GM23338 (cell line): ENCODE data around the gene WDR20. TPM values are rescaled to one million over a fixed set of nuclear protein-coding genes. Genes with fewer than 3 reads are reported as not detected.

Experiments
- ATAC-seq: fragments of 200-7000 bp; cut with Tn5 transposase; 3 replicates; pipeline ENCODE4 v1.9.1; 2020
- DNase-seq: peaks from one replicate; pipeline ENCODE4 v3.0.0-alpha.2; 2015; ENCODE audit warnings: low spot score
- H2AFZ ChIP-seq: fragments of 200-600 bp; sonication (generic); 2 replicates; pipeline ENCODE4 v1.8.0; 2016; ENCODE audit warnings: antibody characterized with exemption, mild to moderate bottlenecking, moderate library complexity
- H3F3A ChIP-seq: fragments of 200-600 bp; sonication (generic); replicated peaks from 2 replicates; pipeline ENCODE4 v1.8.0; 2017; ENCODE audit warnings: antibody characterized with exemption, mixed run types, low read depth
- H3K27ac ChIP-seq: fragments of 200-600 bp; sonication (generic); 2 replicates; pipeline ENCODE4 v1.6.1; 2016; ENCODE audit warnings: low read depth
- H3K27me3 ChIP-seq: fragments of 200-600 bp; sonication (generic); 2 replicates; pipeline ENCODE4 v1.8.0; 2016; ENCODE audit warnings: mild to moderate bottlenecking, mixed run types, moderate library complexity; ENCODE audit not compliant: insufficient read depth
- H3K36me3 ChIP-seq: fragments of 200-600 bp; sonication (generic); 2 replicates; pipeline ENCODE4 v1.8.0; 2016; ENCODE audit warnings: mild to moderate bottlenecking; ENCODE audit not compliant: insufficient read depth
- H3K4me1 ChIP-seq: fragments of 200-600 bp; sonication (generic); 2 replicates; pipeline ENCODE4 v1.8.0; 2016; ENCODE audit warnings: mild to moderate bottlenecking, moderate library complexity; ENCODE audit not compliant: insufficient read depth
- H3K4me2 ChIP-seq: fragments of 200-600 bp; sonication (generic); 2 replicates; pipeline ENCODE4 v1.7.1; 2017; ENCODE audit warnings: mixed run types
- H3K4me3 ChIP-seq: fragments of 200-600 bp; sonication (generic); 2 replicates; pipeline ENCODE4 v1.6.1; 2016; ENCODE audit warnings: mixed run types
- H3K79me2 ChIP-seq: fragments of 200-600 bp; sonication (generic); replicated peaks from 2 replicates; pipeline ENCODE4 v1.8.0; 2017; ENCODE audit warnings: mild to moderate bottlenecking; ENCODE audit not compliant: insufficient read depth
- H3K9me2 ChIP-seq: fragments of 200-600 bp; sonication (generic); 2 replicates; pipeline ENCODE4 v1.8.0; 2017; ENCODE audit not compliant: insufficient read depth
- H4K20me1 ChIP-seq: fragments of 200-600 bp; sonication (generic); replicated peaks from 2 replicates; pipeline ENCODE4 v1.8.0; 2017; ENCODE audit warnings: mild to moderate bottlenecking; ENCODE audit not compliant: insufficient read depth
- H3K27ac Mint-ChIP-seq: 2 replicates; pipeline ENCODE4 v1.8.0; 2020; ENCODE audit warnings: inconsistent platforms, mild to moderate bottlenecking, moderate library complexity, mixed read lengths
- H3K27me3 Mint-ChIP-seq: 3 replicates; pipeline ENCODE4 v1.8.0; 2022; ENCODE audit warnings: low read depth, mild to moderate bottlenecking, moderate library complexity, mixed read lengths, inconsistent platforms; ENCODE audit not compliant: insufficient read depth, poor library complexity
- H3K36me3 Mint-ChIP-seq: 3 replicates; pipeline ENCODE4 v1.8.0; 2021; ENCODE audit warnings: low read depth, mild to moderate bottlenecking, inconsistent platforms, moderate library complexity, mixed read lengths
- H3K4me1 Mint-ChIP-seq: 3 replicates; pipeline ENCODE4 v1.8.0; 2020; ENCODE audit warnings: mild to moderate bottlenecking, inconsistent platforms, mixed read lengths
- H3K4me3 Mint-ChIP-seq: 3 replicates; pipeline ENCODE4 v1.8.0; 2021; ENCODE audit warnings: moderate library complexity, mild to moderate bottlenecking, inconsistent platforms, mixed read lengths
- H3K9me3 Mint-ChIP-seq: 3 replicates; pipeline ENCODE4 v1.8.0; 2020; ENCODE audit warnings: moderate library complexity, mild to moderate bottlenecking, inconsistent platforms, mixed read lengths
- EZH2 ChIP-seq: fragments of 200-600 bp; sonication (generic); IDR thresholded peaks from one replicate; pipeline ENCODE4 v1.8.0; 2017; ENCODE audit warnings: antibody characterized with exemption, mild to moderate bottlenecking, low read depth; ENCODE audit not compliant: unreplicated experiment
- EZH2phosphoT487 ChIP-seq: fragments of 200-600 bp; sonication (generic); IDR thresholded peaks from one replicate; pipeline ENCODE4 v1.8.1; 2018; ENCODE audit warnings: antibody characterized with exemption; ENCODE audit not compliant: unreplicated experiment
- NANOG ChIP-seq: IDR thresholded peaks from 2 replicates; pipeline ENCODE4 v1.6.1; 2016; ENCODE audit warnings: antibody characterized with exemption, borderline replicate concordance
- POLR2AphosphoS5 ChIP-seq: IDR thresholded peaks from 2 replicates; pipeline ENCODE4 v1.6.1; 2016; ENCODE audit warnings: antibody characterized with exemption, low read depth
- REST ChIP-seq: IDR thresholded peaks from one replicate; pipeline ENCODE4 v1.6.1; 2018; ENCODE audit warnings: antibody characterized with exemption; ENCODE audit not compliant: unreplicated experiment
- STAT1 ChIP-seq: IDR thresholded peaks from one replicate; pipeline ENCODE4 v1.6.1; 2016; ENCODE audit warnings: antibody characterized with exemption; ENCODE audit not compliant: unreplicated experiment
- ZNF331 ChIP-seq: fragments of 250-450 bp; sonication (Bioruptor Pico); IDR thresholded peaks from 2 replicates; pipeline ENCODE4 v1.5.0; 2020; ENCODE audit warnings: low read depth, mild to moderate bottlenecking, moderate library complexity
- polyA plus RNA-seq: library from polyadenylated mRNA; unstranded; fragments of >200 nt; fragmentation: Nextera tagmentation; extraction: Ambion mirVana; gene quantifications from 2 replicates; pipeline ENCODE4 v1.2.1, GENCODE V29; 2016
- total RNA-seq: library from RNA; depleted of rRNA; stranded (reverse); fragments of >200 nt; shearing (Covaris generic); gene quantifications from 2 replicates; pipeline ENCODE4 v1.2.3, GENCODE V29; 2014
- TF ChIP-seq, protein P1 (sequence below), 2 experiments: fragments of 200-600 bp in 1 of 2; sonication (generic) in 1 of 2; conservative IDR thresholded peaks; 2 replicates each; pipeline versions ENCODE4 v1.5.1 to v1.6.1; 2016 to 2017; ENCODE audit warnings: antibody characterized with exemption in 2 of 2, low read depth in 2 of 2, mild to moderate bottlenecking in 2 of 2, moderate library complexity in 1 of 2
- TF ChIP-seq, protein P2 (sequence below): IDR thresholded peaks from 2 replicates; pipeline ENCODE4 v1.6.1; 2016; ENCODE audit warnings: antibody characterized with exemption

The WDR20 gene
- total and polyA plus RNA-seq, 2 experiments from 2014 or later: 17.9 to 21.0 TPM

- Mint-ChIP-seq H3K9me3 (no peaks in the 10 kb centered on the region), H3K4me3 (no peak overlapping the region), H3K27ac (no peak overlapping the region), H3K27me3 (peaks cover 5% of the 10 kb centered on the region), H3K4me1 (no peaks in the 10 kb centered on the region; the same call in 2 of the 3 replicates), H3K36me3 (no peaks in the 10 kb centered on the region; the same call in 2 of the 3 replicates)
- no peak for TF ChIP-seq STAT1
- TF ChIP-seq, protein P1, sequence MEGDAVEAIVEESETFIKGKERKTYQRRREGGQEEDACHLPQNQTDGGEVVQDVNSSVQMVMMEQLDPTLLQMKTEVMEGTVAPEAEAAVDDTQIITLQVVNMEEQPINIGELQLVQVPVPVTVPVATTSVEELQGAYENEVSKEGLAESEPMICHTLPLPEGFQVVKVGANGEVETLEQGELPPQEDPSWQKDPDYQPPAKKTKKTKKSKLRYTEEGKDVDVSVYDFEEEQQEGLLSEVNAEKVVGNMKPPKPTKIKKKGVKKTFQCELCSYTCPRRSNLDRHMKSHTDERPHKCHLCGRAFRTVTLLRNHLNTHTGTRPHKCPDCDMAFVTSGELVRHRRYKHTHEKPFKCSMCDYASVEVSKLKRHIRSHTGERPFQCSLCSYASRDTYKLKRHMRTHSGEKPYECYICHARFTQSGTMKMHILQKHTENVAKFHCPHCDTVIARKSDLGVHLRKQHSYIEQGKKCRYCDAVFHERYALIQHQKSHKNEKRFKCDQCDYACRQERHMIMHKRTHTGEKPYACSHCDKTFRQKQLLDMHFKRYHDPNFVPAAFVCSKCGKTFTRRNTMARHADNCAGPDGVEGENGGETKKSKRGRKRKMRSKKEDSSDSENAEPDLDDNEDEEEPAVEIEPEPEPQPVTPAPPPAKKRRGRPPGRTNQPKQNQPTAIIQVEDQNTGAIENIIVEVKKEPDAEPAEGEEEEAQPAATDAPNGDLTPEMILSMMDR (conservative IDR thresholded peaks at IDR 0.05; ENCODE audit: low read depth in 2 of 2): peak; percentile 20 to 38; a peak in 3 of 4 replicates
- DNase-seq (no peak), ATAC-seq (no peak)
- no peak overlapping the region for H3K27ac ChIP-seq
- no peaks in the 10 kb centered on the region for H3K36me3 ChIP-seq
- H4K20me1 ChIP-seq: no peaks in the 10 kb centered on the region
- no peak overlapping the region for H3K4me3 ChIP-seq
- no peak overlapping the region for H3K4me2 ChIP-seq
- peaks cover 11% of the 10 kb centered on the region for H3K4me1 ChIP-seq
- no peaks in the 10 kb centered on the region for H3K9me2 ChIP-seq
- H2AFZ ChIP-seq: no peak overlapping the region
- no peaks in the 10 kb centered on the region for H3K27me3 ChIP-seq
- H3F3A ChIP-seq: no peaks in the 10 kb centered on the region
- no peaks in the 10 kb centered on the region for H3K79me2 ChIP-seq
Measured at GRCh38 chr14:102232348-102232625, 92.6 kb downstream of the WDR20 start.

- Mint-ChIP-seq H3K4me3 (no peak overlapping the region), H3K27me3 (peaks cover 5% of the 10 kb centered on the region), H3K9me3 (no peaks in the 10 kb centered on the region), H3K36me3 (no peaks in the 10 kb centered on the region; the same call in 2 of the 3 replicates), H3K27ac (no peak overlapping the region), H3K4me1 (no peaks in the 10 kb centered on the region; the same call in 2 of the 3 replicates)
- DNase-seq (no peak), ATAC-seq (no peak)
- Histone ChIP-seq H3K9me2 (no peaks in the 10 kb centered on the region), H3K27ac (no peak overlapping the region), H3K36me3 (no peaks in the 10 kb centered on the region), H3K4me1 (peaks cover 11% of the 10 kb centered on the region), H3K4me2 (no peak overlapping the region), H3K79me2 (no peaks in the 10 kb centered on the region), H3K4me3 (no peak overlapping the region), H3F3A (no peaks in the 10 kb centered on the region), H2AFZ (no peak overlapping the region), H3K27me3 (no peaks in the 10 kb centered on the region), H4K20me1 (no peaks in the 10 kb centered on the region)
- no peak for TF ChIP-seq EZH2
- TF ChIP-seq, protein P2, sequence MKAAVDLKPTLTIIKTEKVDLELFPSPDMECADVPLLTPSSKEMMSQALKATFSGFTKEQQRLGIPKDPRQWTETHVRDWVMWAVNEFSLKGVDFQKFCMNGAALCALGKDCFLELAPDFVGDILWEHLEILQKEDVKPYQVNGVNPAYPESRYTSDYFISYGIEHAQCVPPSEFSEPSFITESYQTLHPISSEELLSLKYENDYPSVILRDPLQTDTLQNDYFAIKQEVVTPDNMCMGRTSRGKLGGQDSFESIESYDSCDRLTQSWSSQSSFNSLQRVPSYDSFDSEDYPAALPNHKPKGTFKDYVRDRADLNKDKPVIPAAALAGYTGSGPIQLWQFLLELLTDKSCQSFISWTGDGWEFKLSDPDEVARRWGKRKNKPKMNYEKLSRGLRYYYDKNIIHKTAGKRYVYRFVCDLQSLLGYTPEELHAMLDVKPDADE: no peak
- TF ChIP-seq EZH2phosphoT487: no peak
- TF ChIP-seq REST: no peak
- TF ChIP-seq, protein P1 (conservative IDR thresholded peaks at IDR 0.05; ENCODE audit: low read depth in 2 of 2): no peak
- no peak for TF ChIP-seq ZNF331 (CRISPR knock-in tag)
- no peak for TF ChIP-seq POLR2AphosphoS5
- TF ChIP-seq NANOG: no peak
Measured at GRCh38 chr14:102233081-102233480, 93.4 kb downstream of the WDR20 start.
